GM23248 (cell line): Measurements from ENCODE around the gene LMCD1.

Source experiments
- EZH2 ChIP-seq: fragments of 200-600 bp; sonication (generic); IDR thresholded peaks from 2 replicates; pipeline ENCODE4 v1.6.1; 2018; ENCODE audit warnings: antibody characterized with exemption, mild to moderate bottlenecking; ENCODE audit not compliant: insufficient read depth, poor library complexity, severe bottlenecking
- EZH2phosphoT487 ChIP-seq: fragments of 200-600 bp; sonication (generic); IDR thresholded peaks from 2 replicates; pipeline ENCODE4 v1.6.1; 2018; ENCODE audit warnings: antibody characterized with exemption, moderate library complexity, mild to moderate bottlenecking, low read depth; ENCODE audit not compliant: insufficient read depth

DNA sequence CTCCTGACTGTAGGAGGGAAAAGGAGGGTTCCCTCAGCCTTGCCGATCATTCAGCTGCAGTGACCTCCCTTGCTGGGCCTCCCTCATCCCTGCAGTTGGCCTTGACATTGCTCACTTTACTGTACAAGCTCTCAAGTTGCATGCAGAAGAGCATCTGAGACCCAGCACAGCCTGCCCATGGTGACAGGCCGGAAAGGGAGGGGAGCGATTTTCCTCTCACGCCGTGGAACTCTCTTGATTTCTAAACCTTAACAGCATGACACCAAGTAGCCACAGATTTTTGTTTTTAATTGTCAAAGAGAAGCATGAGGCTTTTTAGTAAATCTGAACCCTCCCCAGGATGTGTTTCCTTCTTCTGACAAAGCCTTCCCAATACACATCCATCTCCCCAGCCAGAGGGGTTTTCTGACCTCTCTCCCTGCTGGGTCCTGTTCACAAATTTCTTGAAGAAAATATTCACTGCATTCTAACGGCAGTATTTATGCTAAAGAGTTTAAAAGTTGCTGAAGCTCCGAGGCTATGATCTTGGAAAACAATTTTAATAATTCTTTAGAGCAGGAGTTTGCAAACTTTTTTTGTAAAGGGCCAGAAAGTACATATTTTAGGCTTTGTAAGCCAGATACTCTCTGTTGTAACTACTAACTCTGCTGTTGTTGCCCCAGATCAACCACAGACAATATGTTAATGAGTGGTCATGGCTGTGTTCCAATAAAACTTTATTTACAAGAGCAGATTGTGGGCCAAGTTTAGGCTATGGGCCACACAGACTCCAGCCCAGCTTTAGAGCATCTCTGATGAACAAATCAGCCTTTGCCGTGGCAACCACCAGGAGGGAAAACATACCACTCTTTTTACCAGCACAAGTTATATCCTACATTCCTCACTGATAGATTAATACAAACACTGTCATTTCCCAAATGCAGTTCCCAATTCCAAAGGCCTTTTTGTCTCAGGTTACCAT, 34.8 kb downstream of the LMCD1 start:
- TF ChIP-seq EZH2phosphoT487 = no peak
- no peak for TF ChIP-seq EZH2
